Upper lobe of left lung (tissue), 4 donors: ENCODE data around the gene PRLR.

Experiments used
- POLR2AphosphoS5 ChIP-seq, 2 donors: sonication (generic); formaldehyde crosslinking; IDR thresholded peaks; one replicate each; pipeline ENCODE4 v1.5.1; 2017; ENCODE audit warnings: antibody characterized with exemption in 2 of 2
- TF ChIP-seq, protein P1 (sequence below), 6 experiments: fragments of 450-650 bp in 4 of 6; fragments of 200-600 bp in 2 of 6; sonication (generic) in 2 of 6; IDR thresholded peaks; one replicate each; pipeline ENCODE4 v1.5.1; 2016 to 2019; ENCODE audit warnings: antibody characterized with exemption in 6 of 6

DNA sequence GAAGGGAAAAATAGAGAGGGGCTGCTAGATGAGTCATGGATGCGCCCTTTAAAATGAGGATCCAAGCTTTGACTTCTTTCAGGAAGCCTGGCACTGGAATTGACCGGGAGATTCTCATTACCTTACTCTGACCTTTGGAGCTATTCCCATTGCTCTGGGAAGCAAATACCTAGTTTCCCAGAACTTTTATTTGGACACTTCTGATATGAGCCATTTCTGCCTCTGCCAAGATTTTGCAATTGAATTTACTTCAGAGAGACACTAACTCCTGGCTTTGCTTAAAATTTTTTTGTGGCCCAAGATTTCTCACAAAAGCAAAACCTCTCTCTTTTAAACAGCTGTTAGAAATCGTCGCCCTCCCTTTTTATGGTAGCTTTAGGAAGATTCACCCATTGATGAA lies 166.9 kb downstream of the PRLR start:
- TF ChIP-seq, protein P1, sequence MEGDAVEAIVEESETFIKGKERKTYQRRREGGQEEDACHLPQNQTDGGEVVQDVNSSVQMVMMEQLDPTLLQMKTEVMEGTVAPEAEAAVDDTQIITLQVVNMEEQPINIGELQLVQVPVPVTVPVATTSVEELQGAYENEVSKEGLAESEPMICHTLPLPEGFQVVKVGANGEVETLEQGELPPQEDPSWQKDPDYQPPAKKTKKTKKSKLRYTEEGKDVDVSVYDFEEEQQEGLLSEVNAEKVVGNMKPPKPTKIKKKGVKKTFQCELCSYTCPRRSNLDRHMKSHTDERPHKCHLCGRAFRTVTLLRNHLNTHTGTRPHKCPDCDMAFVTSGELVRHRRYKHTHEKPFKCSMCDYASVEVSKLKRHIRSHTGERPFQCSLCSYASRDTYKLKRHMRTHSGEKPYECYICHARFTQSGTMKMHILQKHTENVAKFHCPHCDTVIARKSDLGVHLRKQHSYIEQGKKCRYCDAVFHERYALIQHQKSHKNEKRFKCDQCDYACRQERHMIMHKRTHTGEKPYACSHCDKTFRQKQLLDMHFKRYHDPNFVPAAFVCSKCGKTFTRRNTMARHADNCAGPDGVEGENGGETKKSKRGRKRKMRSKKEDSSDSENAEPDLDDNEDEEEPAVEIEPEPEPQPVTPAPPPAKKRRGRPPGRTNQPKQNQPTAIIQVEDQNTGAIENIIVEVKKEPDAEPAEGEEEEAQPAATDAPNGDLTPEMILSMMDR (IDR thresholded peaks at IDR 0.05), result no peak
- no peak for TF ChIP-seq POLR2AphosphoS5 (IDR thresholded peaks at IDR 0.05)
